Left kidney (tissue), 2 donors: ENCODE data around the gene KLHDC4. TPM values are rescaled to one million over a fixed set of nuclear protein-coding genes. Genes with fewer than 3 reads are reported as not detected.
"Not testable (repeated sequence)": the region's sequence is repeated elsewhere in the genome, so short reads cannot be mapped to it uniquely, and the experiment has no call there.

Experiments used
- DNase-seq: peaks from one replicate; pipeline ENCODE4 v3.0.0-alpha.2; 2013
- polyA plus RNA-seq: library from polyadenylated mRNA; unstranded; fragments of 120-200 nt; gene quantifications from one replicate; pipeline ENCODE4 v1.2.1, GENCODE V29; 2013; ENCODE audit not compliant: insufficient read length

KLHDC4 gene
- polyA plus RNA-seq, 1 donor = 48.0 TPM

DNA sequence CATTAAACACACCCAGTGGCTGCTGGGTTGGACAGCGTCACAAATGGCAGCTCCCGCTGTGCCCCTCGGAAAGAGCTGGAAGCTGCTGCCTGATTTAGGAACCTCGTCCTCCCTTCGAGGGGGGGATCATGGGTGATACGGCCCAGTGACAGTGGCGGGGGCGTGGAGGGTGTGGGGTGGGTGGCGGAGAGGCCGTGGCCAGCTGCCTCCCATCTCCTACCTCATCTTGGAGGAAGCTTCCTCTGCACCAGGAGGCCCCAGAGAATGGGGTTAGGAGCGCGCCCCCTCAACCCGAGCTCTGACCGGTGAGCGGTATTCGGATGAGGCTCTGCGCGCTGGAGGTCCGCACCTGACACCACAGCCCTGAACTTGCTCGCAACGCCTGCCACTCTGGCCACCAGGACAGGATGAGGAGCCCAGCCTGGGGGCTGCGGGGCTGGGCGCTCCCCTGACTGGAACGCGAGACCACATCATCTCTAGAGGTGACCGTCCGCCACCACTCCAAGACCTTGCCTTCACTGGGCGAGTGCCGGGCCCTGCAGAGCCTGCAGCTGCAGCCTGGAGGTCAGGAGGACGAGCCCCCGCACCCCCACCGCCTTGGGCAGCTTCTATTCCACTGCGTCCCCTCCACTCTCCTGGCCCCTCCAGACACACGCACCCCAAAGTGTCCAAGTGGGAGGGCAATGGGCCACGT lies 80.9 kb downstream of the KLHDC4 start:
- no peak for DNase-seq

DNA sequence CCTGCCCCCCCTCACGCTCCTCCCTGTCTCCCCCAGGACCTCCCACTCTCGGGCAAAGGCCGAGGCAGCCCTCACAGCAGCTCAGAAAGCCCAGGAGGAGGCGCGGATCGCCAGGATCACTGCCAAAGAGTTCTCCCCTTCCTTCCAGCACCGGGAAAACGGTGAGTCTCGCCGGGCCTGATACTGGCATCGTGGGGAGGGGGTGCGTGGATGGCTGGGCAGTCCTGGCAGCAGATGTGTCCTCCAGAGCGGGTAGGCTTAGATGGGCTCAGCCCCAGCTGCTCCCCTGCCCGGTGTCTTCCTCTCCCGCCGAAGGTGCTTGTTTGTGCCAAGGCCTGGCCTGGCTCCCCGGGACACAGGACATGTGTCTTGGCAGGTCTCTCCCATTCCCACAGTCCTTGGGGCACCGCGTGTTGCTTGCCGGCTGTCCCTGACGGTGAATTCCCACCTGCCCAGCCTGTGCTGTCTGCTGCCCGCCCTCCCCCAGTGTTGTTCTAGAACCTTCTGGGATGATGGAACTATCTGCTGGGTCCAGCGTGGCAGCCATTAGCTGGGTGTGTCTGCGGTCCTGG lies 81.6 kb downstream of the KLHDC4 start:
- no peak for DNase-seq

DNA sequence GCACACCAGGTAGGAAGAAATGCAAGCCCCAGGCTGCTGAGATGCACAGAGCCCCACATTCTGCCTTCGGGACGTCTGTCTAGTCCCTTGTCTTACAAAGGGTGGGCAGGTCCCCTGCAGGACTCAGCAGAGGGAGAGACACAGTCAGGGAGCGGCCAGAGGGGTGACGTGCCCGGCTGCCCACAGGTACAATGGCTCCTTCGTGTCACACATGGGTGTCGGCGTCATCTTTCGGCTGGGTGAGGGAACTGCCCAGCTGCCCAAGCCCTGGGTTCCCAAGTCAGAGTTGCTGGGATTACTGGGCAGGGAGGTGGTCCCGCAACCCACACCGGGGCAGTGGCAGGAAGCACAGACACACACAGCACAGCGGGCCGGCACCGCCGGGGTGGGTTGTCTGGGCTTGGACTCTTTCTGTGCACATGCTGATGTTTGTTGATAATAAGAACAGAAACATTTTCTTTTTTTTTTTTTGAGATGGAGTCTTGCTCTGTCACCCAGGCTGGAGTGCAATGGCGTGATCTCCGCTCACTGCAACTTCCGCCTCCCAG lies 82.9 kb downstream of the KLHDC4 start:
- DNase-seq = no peak

DNA sequence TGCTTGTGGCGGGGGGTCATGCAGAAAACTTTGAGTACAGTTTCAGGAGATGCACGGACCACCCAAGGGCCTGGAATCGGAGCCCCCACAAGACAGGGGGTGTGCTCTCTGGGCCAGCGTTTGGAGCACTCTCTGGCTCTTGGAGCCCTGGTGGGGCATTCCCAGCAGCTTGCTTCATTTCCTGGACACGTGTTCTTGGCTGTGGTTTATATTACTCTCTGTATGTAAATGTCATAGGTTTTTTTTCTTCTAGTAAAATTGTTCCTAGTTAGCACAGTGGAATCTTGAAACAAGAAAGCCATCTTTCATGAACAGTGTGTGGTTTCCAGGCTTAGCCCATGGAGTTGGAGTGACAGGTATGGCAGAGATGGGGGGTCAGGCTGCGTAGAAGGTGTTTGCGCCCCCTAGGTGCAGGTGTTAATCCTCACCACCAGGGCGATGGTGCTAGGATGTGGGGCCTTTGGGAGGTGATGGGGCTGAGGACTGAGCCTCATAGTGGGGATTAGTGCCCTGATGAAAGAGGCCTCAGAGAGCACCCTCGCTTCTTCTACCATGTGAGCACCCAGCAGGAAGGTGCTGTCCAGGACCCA lies 83.7 kb downstream of the KLHDC4 start:
- no peak for DNase-seq

DNA sequence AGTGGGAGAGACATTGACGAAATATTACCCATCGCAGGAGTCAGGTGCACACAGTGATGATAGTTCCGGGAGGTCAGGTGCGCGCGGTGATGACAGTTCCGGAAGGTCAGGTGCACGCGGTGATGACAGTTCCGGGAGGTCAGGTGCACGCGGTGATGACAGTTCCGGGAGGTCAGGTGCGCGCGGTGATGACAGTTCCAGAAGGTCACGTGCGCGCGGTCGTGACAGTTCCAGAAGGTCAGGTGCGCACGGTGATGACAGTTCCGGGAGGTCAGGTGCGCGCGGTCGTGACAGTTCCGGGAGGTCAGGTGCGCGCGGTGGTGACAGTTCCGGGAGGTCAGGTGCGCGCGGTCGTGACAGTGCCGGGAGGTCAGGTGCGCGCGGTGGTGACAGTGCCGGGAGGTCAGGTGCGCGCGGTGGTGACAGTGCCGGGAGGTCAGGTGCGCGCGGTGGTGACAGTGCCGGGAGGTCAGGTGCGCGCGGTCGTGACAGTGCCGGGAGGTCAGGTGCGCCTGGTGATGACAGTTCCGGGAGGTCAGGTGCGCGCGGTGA lies 84.7 kb downstream of the KLHDC4 start:
- DNase-seq = not testable (repeated sequence)

DNA sequence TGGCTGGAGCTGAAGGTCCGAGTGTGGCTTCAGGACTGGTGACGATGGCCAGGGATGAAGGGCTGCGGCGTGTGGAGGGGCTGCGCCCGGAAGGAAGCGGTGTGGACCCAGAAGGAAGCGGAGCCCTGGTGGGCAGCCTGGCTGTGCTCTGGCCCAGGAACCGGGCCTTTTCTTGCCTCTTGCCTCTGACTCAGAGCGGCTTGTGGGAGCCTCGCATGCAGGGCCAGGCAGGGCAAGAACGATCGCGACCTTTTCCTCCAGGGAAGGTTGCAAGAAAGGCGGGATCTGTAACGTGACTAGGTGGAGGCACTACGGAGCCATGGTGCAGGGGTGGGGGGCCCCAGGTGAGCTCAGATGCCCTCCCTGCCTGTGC lies 85.5 kb downstream of the KLHDC4 start:
- no peak for DNase-seq

DNA sequence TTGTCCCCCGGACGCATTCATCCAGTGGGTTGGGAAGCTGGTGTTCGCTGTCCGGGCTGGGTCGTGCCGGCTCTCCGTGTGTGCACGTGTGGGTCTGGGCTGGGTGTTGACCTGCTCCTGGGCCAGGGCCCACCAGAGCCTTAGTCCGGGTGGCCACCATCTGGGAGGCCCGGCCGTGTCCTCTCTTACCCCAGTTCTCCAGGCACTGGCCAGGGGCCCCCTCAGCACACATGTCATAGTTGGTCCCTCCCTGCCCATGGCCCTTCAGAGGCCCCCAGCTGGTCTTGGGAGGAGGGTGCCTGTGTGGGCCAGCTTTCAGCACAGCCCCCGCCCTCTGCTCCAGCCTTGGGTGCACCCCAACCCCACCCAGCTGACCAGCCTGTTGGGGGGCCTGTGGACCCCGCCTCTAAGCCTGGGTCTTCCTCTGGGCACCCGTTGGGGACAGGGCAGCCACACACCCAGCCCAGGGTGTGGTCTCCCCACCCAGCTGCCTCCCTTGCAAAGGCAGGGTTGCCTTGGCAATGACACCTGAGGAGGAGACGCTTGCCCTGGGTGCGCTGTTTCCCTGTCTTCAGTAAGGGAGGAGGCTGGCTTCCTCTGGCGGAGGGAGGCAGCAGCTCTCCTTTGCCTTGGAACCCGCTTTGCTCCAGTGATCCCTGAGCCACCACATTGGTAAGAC lies 86.1 kb downstream of the KLHDC4 start:
- no peak for DNase-seq

DNA sequence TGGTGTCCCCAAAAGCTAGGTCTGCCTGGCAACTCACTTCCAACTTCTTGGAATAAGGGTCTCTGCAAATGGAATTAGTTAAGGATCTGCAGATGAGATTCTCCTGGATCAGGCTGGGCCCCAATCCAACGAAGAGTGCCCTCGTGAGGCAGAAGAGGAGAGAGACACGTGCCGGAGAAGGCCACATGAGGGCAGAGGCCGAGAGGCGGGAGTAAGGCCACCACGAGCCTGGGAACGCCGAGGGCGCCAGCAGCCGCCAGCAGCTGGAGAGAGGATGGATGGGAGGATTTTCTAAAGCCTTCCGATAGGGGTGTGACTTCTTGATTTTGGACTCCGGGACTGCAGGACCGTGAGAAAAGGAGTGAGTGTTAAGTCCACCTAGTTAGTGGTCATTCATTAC lies 87.2 kb downstream of the KLHDC4 start:
- DNase-seq = no peak

DNA sequence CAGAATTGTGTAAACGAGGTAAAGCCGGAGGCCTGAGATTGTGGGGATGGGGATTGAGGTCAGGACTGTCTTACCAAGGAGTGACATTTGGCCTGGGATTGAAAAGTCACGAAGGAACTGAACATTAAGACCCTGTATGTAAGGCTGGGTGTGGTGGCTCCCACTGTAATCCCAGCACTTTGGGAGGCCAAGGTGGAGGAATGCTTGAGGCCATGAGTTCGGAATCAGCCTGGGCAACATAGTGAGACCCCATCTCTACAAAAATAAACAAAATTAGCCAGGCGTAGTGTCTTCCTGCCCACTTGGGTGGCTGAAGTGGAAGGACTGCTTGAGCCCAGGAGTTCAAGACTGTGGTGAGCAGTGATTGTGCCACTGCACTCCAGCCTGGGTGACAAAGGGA lies 88.0 kb downstream of the KLHDC4 start:
- no peak for DNase-seq

DNA sequence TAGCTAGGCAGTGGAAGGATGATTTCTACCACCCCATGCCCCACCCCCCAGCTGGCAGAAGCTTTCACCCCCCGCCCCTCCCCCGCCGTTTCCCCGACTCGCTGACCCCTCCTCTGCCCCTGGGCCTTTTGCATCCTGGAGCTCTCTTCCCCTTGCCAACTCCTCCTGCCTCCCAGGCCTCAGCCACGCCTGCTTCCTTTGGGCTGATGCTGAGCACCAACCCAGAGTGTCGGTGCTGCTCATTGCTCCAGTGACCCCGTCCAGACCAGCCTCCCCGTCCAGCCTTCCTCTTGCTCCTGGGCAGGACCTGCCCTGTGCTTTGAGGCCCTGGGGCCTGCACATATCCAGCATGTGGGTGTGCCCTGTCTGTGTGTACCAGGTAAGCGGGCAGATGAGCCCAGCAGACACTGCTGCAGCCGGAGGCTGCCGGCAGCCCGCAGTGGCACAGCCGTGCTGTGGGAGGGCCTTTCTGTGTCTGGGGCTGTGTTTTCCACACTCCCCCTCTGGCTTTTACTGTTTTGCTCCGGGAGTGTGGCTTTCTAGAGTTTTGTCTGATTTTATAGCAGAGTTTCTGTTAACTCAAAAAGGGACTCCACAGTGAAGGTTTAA lies 90.6 kb downstream of the KLHDC4 start:
- DNase-seq = no peak

DNA sequence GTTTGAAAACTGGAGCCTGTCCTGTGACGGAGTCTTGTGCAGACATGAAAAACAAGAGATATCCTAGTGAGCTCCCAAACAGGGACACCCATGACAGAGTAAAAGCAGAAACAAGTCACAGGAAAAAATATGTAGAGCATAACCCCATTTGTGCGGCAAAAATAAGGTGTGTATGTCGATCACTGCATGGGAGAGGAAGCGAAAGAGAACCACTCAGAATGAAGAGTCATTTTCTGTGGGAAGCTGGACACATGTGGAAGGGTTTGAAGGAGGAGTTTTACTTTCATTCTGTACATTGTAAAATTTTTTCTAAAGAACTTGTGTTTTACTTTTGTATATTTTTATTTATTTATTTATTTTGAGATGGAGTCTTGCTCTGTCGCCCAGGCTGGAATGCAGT lies 91.4 kb downstream of the KLHDC4 start:
- no peak for DNase-seq

DNA sequence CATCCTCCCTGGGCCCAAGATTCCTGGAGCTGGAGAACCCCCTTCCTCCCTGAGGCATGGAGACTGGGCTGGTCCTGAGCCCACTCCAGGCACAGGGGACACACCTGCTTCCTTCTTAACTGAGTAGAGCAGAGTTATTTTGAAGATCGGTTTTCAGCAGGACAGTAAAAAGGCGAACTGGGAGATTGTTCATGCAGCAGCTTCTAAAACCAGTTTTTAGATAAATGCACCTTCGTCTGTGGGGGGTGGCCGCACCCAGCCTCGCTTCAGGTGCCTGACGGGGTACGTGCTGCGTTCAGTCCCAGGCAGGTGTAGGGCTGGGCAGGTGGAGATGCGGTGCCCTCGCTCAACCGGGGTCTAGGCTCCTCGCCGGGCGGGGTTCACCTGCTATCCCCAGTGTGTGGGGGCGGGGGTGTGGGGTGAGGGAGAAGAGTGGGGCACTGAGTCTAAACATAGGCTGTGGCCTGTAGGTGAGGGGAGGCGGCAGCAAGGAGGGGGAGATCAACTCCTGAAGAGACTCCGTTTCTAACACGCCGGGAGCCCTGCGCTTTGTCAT lies 94.0 kb downstream of the KLHDC4 start:
- no peak for DNase-seq

DNA sequence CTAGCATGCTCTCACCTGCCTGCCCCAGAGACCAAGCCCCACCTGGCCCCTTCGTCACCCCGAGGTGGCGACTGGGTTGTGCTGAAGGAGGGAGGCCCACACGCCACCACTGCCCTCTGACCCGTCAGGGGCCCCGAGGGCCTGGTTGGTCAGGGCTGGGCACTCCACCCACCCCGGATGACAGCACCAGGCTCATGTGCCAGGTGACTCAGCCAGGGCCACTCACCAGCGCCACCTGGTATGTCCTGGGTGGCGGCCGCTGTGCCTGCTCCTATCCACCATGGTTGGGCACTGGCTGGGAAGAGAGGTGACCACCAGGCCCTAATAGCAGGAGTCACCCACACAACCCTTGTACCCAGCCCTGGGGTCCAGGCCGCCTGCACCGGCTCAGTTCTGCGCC lies 94.6 kb downstream of the KLHDC4 start:
- no peak for DNase-seq

DNA sequence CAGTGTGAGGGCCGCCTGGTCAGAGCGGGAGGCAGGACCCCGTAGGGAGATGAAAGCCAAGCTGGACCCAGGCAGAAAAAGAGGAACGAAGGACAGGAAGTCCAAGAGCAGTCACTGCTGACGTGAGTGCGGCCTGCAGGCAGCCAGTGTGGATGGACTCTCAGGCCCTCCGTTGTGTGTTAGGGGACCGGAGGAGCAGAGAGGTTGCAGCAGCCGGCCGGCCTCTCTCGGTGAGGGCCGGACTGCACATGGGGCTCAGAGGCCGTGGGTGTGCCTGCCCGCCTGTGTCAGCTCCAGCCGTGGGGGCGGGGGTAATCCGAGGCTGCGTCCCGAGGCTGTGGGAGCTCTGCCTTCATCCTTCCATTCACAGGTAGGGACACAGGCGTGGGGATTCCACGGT lies 96.1 kb downstream of the KLHDC4 start:
- DNase-seq = no peak

DNA sequence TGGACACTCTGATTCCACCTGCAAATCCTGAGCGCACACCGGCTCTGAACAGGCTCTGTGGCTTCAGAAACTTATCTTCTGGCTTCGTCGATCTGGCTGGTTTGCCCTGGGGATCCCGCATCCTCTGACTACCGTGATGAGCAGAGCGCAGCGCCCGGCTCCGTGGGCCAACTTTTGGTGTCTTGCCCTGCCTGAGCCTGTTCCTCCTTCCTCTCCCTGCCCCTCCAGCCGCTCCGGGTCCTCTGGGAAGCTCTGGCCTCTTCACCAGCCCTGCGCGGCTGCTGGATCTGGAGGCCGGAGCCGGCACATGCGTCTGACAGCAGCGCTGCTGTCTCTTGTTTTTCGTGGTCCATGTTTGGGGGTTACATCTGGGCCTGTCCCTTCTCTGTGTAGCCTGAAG lies 97.8 kb downstream of the KLHDC4 start:
- no peak for DNase-seq

DNA sequence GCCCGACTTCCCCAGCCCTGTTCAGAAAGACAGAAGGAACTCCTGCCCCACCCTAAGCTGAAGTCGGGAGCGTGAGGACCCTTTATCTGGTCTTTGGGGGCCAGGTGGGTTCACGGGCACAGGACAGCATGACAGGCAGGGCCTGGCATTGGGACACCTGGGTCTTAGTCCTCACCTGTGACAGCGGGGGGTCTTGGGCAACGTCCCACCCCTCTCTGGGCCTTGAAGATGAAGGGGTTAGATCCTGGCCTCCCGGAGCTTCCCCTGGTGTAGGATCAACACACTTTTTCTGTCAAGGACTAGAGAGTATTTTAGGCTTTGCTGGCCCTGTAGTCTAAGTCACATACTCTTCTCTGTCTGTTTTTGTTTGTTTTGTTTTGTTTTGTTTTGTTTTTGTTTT lies 98.3 kb downstream of the KLHDC4 start:
- DNase-seq = no peak

DNA sequence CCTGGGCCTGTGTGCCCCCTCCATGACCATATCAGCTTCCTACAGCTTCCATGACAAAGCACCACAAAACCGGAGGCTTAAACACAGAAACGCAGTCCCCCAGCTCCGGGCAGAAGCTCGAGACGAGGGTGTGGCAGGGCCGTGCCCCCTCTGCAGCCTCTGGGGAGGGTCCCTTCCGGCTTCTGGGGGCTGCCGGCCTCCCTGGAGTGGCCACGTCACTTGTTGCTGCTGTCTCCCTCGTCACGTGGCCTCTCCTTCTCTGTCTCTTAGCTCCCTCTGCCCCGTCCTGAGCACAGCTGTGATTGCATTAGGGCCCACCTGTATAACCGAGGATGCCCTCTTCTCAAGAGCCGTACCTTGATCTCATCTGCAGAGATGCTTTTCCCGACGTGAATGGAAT lies 98.9 kb downstream of the KLHDC4 start:
- no peak for DNase-seq

DNA sequence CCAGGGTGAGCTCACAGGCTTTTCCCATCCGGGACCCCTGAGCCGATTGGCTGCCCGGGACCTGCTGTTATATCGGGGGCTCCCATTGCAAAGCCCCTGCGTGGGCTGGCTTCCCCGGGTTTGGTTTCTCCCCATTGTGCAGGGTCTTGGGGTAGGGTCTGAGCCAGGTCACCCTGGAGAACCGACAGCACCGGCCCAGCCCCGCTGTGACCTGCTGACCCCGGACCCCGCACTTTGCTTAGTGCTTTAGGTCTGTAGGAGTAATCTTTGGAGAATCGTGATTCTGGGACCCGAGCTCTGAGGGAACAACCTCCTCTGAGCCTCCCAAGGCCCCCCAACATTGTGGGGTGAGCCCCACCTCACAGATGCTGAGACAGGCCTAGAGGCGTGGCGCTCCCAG lies 100.6 kb downstream of the KLHDC4 start:
- DNase-seq = no peak

DNA sequence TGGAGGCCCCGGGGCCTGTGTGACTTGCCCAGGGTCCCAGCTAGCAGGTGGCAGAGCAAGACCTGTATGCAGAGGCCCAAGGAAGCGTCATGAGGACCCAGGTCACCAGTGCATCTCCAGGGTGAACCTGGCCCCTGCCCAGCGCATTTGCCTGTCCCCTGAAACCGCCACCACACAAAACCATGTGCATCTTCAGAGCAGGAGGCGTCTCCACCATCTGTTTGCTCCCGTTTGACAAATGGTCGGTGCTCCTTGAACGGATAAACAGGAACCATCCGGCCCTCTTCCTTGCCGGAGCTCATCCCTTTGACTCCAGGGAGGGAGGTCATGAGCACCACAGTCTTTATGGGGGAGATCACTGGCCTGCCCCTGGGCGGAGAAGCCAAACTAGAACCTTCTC lies 101.0 kb downstream of the KLHDC4 start:
- DNase-seq = no peak

DNA sequence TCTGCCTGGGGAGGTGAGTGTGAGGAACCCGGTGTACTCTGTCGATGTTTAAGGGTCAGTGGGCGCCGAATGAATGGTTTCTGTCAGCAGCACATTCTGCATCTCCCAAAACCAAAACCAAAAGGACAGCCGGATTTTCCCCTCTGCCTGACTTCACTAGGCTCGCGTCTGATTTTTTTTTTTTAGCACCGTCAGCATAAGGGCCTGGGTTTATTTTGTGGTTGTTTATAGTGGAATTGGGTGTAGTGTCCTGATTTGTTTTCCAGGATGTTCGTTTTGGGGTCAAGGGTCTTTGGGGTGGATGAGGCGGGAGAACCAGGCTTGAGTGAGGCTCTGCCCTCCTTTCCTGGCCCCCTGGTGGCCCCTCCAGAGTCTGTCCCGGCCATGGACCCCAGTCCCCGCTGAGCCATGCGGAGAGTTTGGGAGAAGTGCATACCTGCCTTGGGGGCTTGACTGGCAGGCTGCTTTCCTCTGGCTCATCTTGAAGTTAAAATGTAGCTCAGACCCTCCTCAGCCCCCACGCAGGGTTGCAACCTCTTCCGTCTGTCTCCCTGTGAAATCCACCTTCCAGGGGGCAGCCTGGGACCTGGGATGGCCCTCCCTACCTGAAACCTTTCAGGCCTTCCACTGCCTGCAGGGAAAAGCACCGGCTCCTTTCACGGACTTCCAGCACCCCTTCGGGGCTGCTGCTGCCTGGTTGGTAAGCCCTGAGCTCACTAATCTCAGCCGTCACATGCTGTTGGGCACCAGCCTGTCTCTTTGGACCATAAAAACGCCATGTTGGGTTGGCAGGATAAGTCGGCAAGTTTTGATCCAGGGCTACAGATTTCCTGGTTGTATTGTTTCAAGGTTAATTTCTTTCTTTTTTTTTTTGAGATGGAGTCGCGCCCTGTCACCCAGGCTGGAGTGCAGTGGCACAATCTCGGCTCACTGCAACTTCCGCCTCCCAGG lies 103.3 kb downstream of the KLHDC4 start:
- DNase-seq = no peak

DNA sequence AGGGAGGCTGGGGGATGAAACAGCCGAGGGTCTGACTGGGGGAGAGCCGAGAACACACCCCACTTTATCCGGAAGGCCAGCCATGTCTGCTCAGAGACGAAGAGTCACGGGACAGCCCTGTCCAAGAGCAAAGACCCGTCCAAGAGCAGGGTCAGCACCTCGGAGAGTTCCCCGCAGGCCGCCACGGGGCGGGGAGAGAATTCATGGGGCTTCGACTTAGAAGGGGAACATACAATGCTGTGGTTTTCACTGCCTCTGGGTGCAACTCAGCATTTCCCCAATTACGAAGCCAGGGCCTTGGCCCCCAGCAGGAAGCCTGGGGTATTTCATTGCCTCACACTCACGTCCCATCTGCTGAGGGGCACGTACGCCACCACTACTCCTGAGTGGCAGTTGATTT lies 104.2 kb downstream of the KLHDC4 start:
- DNase-seq = peak; percentile 66
